LoVo (cell line): Measurements from ENCODE around the gene AOPEP.

Experiments
- DNase-seq: peaks from one replicate; pipeline ENCODE4 v3.0.0-alpha.2; 2016; ENCODE audit warnings: low spot score

AOPEP gene

GRCh38 chr9:94794476-94795167 is 68.1 kb downstream of the AOPEP start:
- DNase-seq, result no peak

DNA sequence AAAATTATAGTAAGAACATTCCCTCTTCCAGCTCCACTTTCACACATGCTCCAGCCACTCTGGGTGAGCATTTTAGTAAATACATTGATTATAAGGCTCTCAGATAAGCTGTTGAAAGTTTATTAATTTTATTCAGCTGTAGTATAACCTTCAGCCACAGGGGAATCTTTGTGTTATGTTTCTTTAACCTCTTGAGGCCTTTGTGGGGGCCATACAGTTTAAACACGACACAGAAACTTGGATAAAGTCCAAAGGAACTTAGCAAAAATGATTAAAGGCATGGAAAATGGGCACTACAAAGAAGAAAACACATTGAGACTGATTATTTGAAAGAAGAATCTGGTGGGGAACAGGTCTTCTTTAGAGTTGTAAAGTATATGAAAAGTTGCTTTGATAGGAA is 70.2 kb downstream of the AOPEP start:
- no peak for DNase-seq

DNA sequence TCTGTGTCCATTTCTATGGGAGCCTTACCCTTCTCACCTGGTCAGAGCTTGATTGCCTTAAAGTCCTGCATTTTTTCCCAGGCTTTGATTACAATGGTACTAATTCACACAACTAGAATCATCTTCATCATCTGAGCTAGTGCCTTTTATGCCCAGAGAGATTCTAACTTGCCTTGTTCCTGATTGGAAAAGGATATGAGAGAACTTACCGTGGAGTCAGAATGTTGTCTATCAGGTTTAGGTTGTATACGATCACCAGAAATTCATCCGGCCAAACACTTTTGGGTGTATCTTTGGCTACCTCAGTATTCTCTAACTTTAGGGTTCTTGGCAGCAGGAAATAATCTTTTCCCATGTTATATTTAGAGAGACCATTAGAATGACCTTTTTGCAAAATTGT is 71.7 kb downstream of the AOPEP start:
- DNase-seq, result no peak

- DNase-seq, result no peak
Measured at GRCh38 chr9:94798708-94799107, 72.2 kb downstream of the AOPEP start.

GRCh38 chr9:94799578-94800264 is 73.2 kb downstream of the AOPEP start:
- DNase-seq, result peak; percentile 70

DNA sequence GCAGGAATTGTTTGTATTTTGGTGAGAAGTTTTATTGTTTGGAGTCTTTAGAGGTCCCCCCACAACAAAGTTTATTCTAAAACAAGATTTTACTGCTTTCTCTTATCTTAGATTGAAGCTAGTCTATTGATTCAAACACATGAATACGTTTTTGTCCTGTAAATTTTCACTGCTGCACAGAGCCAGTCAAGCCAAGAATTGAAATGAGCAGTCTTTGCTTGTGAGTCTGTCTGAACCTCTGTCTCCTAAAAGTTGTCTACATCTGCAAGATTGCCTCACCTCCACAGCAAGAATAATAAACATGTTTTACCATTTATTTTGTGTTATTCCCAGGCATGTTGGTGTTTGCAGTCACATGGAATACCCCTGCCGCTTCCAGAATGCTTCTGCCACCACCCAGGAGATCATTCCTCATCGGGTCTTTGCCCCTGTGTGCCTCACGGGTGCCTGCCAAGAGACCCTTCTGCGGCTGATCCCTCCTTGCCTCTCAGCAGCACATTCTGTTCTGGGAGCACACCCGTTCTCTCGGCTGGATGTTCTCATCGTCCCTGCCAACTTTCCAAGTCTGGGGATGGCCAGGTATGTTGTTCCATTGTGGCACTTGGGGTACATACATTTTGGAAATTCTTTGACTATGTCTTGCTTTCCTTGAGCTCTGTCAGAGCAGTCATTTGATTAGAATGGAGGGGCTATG is 74.1 kb downstream of the AOPEP start:
- DNase-seq, result no peak

DNA sequence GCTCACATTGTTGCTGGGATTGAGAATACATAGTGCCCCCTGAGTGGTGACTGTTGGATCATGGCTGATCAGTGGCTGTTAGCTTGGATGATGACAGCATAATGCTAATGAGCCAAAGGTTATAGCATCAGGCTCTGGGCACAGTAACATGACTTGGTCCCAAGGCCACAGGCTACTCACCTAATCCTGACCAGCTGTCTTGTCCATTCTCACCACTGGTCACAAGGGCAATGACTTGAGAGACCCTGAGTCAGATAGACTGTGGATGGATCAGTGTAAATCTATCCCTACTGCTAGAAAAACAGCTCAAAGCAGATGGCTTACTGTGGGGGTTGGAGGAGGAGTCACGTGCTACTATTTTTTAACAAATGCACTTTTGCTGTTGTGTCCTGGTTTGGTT is 74.7 kb downstream of the AOPEP start:
- DNase-seq, result no peak

DNA sequence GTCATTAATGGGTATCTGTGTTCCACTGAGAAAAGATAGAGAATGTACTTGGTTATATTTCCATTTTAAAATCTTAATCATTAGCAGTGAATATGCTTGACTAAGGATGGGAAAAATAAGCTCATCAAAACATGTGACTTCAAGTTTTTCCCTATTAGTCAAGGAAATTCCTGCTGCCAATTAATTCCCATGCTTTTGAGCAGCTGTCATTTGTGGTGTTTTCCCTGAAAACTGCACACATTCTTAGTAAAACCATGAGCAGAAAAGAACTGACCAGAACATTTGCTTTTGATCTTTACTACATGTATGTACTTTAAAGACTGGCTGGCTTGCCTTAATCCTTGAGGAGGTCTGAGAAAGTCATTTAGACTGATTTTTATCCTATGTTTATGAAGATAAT is 75.2 kb downstream of the AOPEP start:
- DNase-seq, result no peak

DNA sequence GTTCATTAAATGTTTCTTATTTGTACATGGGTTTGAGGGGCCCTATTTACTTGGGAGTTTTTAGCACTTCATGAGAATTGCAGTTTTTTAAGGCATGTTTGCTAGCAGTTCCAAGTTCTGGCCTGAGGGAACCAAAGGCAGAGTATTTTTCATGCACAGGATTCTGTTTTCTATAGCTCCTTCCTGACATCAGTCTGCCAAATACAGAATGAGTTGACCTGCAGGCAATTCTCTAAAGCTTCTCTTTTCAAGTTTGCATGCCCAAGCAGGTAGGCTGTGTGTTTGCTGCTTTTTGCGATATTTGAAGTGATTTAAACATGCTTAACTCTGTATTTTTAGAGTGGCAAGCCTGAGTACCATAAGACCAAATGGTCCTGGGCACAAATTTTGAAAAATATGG is 75.8 kb downstream of the AOPEP start:
- DNase-seq, result no peak

GRCh38 chr9:94802793-94803192 is 76.3 kb downstream of the AOPEP start:
- DNase-seq, result peak; percentile 64

DNA sequence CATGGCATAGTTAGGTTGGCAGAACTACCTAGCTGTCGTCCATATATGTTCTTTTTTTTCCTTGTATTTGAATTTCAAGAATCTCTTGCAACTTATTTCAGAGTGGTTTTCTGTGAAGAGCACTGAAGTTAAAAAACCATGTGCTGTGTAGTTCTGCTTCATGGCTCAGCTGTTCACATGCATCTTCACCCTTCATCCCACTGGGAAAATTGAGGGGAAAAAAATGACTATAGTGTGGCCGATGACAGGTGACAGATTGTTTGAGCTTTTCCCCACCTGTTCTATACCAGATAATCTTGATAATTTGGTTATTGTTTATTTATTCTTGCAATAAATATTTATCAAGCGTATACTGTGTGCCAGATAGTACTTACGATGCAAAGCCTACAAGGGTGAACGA is 77.8 kb downstream of the AOPEP start:
- no peak for DNase-seq

DNA sequence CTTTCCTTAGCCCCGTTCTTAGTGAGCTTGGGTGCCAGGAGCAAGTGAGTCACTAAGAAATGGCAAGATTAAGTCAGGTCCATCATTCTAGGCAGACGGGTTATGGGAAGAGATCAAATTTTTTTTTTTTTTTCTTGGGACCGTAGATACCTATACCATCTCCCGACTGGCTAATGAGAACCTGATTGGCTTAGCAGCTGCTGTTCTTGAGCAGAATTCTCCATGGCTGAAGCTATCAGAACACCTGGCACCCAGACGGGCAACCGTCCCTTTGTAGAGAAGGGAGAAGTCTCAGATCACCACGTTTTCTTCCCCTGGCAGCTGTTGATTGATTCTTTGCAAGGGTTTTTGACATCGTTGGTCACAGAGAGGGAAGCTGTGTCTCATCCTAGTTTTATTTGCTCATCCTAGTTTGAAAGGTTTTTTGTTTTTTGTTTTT is 78.6 kb downstream of the AOPEP start:
- no peak for DNase-seq

DNA sequence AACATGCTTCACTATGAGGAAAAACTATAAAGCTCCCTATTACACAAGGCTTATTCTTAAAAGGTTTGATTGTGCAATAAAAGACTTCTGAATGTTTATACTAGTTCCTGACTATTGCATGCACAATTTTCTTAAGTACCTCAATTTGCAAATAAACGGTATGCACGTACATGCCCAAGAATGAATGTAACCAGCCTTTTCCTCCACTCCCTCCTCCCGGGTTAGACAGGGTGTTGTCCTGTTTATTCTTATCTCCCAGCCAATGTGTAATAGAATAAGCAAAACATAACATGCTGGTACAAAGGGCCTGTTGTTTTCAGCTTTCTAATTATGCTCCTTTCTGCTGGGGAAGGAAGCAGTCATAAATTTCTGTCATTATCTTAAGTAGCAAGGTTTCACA is 79.1 kb downstream of the AOPEP start:
- peak; percentile 92 for DNase-seq

DNA sequence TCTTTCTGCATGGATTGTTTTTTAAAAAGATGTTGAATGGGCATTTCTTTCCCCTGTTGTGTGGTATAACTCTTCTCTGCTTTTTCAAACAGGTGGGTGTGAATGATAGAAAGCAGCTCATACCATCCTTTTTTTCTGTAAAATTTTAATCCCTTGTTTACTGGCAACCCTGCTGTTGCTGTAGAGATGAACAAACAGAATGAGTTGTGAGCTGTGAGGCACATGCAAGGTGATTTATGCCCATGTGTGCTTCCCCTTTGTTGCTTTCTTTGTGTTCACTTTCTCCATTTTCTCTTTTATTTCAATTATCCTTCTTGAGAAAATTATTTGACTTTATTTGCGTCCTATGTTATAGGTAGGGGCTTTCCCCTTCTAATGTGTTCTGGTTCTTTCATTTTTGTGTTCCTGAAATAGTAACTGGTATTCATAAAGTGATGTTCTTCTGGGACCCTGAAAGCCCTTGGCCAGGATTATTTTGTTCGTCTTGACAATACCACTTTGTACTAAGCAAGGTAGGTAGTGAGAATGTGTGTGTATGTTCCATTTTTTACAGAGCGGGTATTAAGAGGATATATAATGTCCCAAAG is 79.9 kb downstream of the AOPEP start:
- peak; percentile 44 for DNase-seq

DNA sequence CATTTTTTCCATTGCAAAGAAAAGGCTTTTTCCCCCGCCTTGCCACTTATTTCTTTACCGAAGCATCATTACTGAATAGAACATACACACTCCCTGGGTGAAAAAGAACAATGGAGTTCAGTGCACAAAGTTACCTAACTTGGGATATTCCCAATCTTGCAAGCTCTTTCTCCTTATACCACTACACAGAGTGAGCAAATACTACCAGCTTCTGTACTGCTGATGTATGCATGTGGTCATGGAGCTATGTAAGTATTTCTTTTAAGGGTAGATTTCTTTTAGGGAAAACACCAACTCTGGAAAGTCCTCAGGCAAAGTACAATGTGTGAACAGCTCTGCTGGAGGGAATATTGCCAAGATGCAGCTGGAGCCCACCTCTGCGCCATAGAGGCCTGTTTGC is 81.1 kb downstream of the AOPEP start:
- no peak for DNase-seq

GRCh38 chr9:94808926-94809700 is 82.6 kb downstream of the AOPEP start:
- DNase-seq, result no peak

DNA sequence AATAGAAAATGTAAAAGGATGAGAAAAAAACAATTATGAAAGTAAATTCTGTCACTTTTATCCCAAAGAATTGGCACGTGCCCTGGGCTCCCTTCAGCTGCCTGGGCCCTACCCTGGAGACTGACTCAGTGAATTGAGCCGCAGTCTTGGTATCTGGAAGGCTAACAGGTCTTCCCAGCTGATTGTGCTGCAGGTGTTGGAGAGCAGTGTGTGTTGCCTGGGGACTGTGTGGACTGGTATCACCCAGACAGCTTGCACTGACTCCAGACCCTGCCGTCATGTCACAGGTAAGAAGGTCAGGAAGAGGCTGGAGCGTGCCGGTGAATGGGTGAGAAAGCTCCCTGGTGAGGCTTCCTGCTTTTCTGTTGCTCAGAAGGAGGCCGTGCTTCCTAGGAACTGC is 83.3 kb downstream of the AOPEP start:
- DNase-seq, result no peak

GRCh38 chr9:94811074-94811473 is 84.6 kb downstream of the AOPEP start:
- DNase-seq, result no peak

- DNase-seq, result no peak
Measured at GRCh38 chr9:94812343-94812742, 85.8 kb downstream of the AOPEP start.

DNA sequence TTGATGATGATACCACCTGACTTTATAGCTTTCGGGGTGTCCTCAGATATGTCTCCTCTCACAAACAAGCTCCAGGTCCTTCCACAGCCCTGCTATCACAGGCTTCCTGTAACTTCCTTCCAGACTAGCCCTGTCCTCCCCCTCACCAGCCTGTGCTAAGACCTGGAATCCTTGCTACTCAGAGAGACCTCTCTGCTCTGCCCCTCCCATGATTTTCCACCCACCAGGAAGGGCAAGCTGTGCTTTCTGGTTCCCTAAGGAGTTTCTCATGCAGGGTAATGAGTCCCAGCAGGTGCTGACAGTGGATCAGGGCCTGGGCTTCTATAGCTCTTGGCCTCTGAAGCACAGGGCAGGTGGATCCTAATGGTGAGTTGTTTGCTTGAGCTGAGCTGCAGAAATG is 86.9 kb downstream of the AOPEP start:
- no peak for DNase-seq

GRCh38 chr9:94817291-94818177 is 91.0 kb downstream of the AOPEP start:
- DNase-seq, result no peak
